ENCODE results near the gene LTB. TPM values are rescaled to one million over a fixed set of nuclear protein-coding genes. Genes with fewer than 3 reads are reported as not detected.

LTB gene
- total RNA-seq, 4 donors from 2014 or later, result 0.57 TPM; not detected in 3

DNA sequence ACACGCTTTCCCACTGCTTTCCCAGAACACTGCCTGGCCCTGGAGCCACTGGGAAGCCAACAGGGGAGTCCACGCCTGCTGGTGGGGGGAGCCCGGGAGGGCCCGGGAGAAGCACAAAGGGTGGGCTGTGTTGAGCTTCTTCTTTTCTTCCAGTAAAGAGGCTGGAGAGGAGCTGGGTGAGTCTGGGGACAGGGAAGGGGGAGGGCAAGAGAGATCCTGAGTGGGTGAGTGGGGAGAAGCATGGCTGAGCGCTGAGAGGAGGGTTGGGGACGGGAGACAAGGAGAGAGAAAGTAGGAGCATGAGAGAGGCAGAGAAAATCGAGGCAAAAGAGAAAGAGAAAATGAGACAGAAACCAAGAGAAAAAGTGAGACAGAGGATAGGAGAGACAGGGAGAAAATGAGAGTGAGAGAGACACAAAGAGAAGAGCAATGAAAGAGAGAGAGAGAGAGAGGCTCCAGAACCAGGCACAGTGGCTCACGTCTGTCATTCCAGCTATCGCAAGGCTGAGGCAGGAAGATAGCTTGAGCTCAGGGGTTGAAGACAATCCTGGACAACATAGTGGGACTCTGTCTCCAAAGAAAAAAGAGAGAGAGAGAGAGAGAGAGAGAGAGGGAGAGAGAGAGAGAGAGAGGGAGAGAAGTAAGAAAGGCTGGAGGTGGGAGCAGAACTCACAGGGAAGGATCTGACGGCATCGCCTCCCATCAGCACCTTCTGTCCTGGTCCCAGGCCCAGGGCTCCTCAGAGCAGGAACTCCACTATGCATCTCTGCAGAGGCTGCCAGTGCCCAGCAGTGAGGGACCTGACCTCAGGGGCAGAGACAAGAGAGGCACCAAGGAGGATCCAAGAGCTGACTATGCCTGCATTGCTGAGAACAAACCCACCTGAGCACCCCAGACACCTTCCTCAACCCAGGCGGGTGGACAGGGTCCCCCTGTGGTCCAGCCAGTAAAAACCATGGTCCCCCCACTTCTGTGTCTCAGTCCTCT, 5.9 kb upstream of the LTB start:
- Histone ChIP-seq H3K9me3 (no peaks in the 10 kb centered on the region), H3K4me1 (no peaks in the 10 kb centered on the region), H3K27ac (no peak overlapping the region), H3K4me3 (no peak overlapping the region), H3K27me3 (peaks cover 24% of the 10 kb centered on the region), H3K36me3 (no peaks in the 10 kb centered on the region)
- 58 to 64% methylated on average over 5 to 7 of the region's 12 CpGs for WGBS, 2 donors (ENCODE audit: low coverage in 1 of 2)
- TF ChIP-seq POLR2A (IDR thresholded peaks at IDR 0.05), result no peak
- TF ChIP-seq CTCF (IDR thresholded peaks at IDR 0.05), result no peak
- TF ChIP-seq POLR2AphosphoS5 (IDR thresholded peaks at IDR 0.05), result no peak
- no peak for TF ChIP-seq EP300 (IDR thresholded peaks at IDR 0.05)
- no peak for ATAC-seq

DNA sequence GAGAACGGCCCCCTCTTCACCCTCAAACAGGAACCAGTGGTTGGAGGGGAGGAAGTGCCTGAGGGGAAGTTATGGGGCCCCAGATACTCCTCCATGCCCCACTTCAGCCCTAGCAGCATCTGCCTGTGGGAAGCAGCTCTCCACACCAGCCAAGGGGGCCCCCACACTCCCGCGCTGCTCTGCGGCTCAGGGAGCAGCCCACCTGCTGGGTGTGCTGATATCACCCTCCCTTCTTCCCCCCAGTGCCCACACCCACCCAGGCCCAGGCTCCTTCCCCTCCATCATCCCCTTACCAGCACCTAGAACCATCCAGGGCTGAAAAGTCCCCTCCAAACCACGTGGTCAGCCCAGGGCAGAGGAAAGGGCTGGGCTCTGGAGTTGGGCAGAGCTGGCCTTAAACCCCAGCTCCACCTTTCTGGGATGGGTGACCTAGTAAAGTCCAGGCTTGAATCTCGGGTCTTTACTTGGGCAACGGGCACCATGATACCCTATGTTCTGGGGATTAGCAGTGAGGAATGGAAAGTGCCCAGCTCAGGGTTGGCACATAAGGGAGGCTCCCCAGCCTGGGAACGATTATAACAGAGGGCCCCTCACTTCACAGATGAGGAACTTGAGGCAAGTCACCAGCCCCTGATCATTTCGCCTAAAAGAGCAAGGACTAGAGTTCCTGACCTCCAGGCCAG, 4.5 kb upstream of the LTB start:
- WGBS, 2 donors (ENCODE audit: low coverage in 1 of 2), result 60 to 83% methylated on average over 2 of the region's 9 CpGs
- H3K4me3 ChIP-seq, result no peak overlapping the region
- peaks cover 0 to 7% (median 7%) of the 10 kb centered on the region in 3 donors for H3K4me1 ChIP-seq
- peak overlapping the region in 1 of 4 donors; percentile 44 for H3K27ac ChIP-seq
- TF ChIP-seq CTCF (IDR thresholded peaks at IDR 0.05) (no peak), POLR2AphosphoS5 (IDR thresholded peaks at IDR 0.05) (no peak), POLR2A (IDR thresholded peaks at IDR 0.05) (no peak), EP300 (IDR thresholded peaks at IDR 0.05) (no peak)
- no peak for ATAC-seq
- peaks cover 24% of the 10 kb centered on the region for H3K27me3 ChIP-seq
- no peaks in the 10 kb centered on the region for H3K36me3 ChIP-seq
- H3K9me3 ChIP-seq, result no peaks in the 10 kb centered on the region

- peaks cover 0 to 14% (median 9%) of the 10 kb centered on the region in 3 donors for H3K4me1 ChIP-seq
- no peak within 1 kb of the TSS for H3K4me3 ChIP-seq
- H3K36me3 ChIP-seq, result no peaks in the 10 kb centered on the region
- TF ChIP-seq CTCF (IDR thresholded peaks at IDR 0.05) (no peak), EP300 (IDR thresholded peaks at IDR 0.05) (no peak), POLR2AphosphoS5 (IDR thresholded peaks at IDR 0.05) (no peak), POLR2A (IDR thresholded peaks at IDR 0.05) (no peak)
- ATAC-seq, result peak; percentile 17
- no peaks in the 10 kb centered on the region for H3K9me3 ChIP-seq
- peak within 1 kb of the TSS in 1 of 4 donors; percentile 44 for H3K27ac ChIP-seq
- peaks cover 24% of the 10 kb centered on the region for H3K27me3 ChIP-seq
- 57 to 78% methylated on average over 1 of the region's 1 CpG for WGBS, 2 donors (ENCODE audit: low coverage in 1 of 2)
Measured at GRCh38 chr6:31586008-31586407, 3.8 kb upstream of the LTB start, which contains the start of gene LST1. TSS of gene LST1 (plus strand) at chr6:31586277. CDS start at chr6:31587300, 1,023 bp downstream.

- Histone ChIP-seq H3K9me3 (no peaks in the 10 kb centered on the region), H3K36me3 (no peaks in the 10 kb centered on the region), H3K27me3 (peaks cover 24% of the 10 kb centered on the region), H3K27ac (peak overlapping the region in 1 of 4 donors; percentile 44), H3K4me3 (no peak overlapping the region), H3K4me1 (peaks cover 0 to 17% (median 9%) of the 10 kb centered on the region in 3 donors)
- no peak for ATAC-seq
- no peak for TF ChIP-seq EP300 (IDR thresholded peaks at IDR 0.05)
- TF ChIP-seq CTCF (IDR thresholded peaks at IDR 0.05), result no peak
- TF ChIP-seq POLR2A (IDR thresholded peaks at IDR 0.05), result no peak
- no peak for TF ChIP-seq POLR2AphosphoS5 (IDR thresholded peaks at IDR 0.05)
- WGBS, 2 donors (ENCODE audit: low coverage in 1 of 2), result 38 to 41% methylated on average over 1 to 2 of the region's 2 CpGs
Measured at GRCh38 chr6:31585491-31585890, 3.3 kb upstream of the LTB start.
